Liver (tissue), 9 donors: Measurements from ENCODE around the gene KHK. TPM values are rescaled to one million over a fixed set of nuclear protein-coding genes. Genes with fewer than 3 reads are reported as not detected.

Experiments used
- DNase-seq: peaks from one replicate; pipeline ENCODE4 v3.0.0-alpha.2; 2017; ENCODE audit warnings: low spot score
- H3K27ac ChIP-seq, 2 donors: one replicate each; pipeline ENCODE4 v1.7.0; 2013; ENCODE audit warnings: inconsistent platforms in 2 of 2, low read length in 2 of 2, control low read depth in 1 of 2, low read depth in 1 of 2, mild to moderate bottlenecking in 1 of 2
- H3K27me3 ChIP-seq, 4 donors: one replicate each; pipeline versions ENCODE4 v1.6.1 to v1.7.0; 2013; ENCODE audit warnings: low read length in 3 of 4, inconsistent platforms in 1 of 4, mild to moderate bottlenecking in 1 of 4, moderate library complexity in 1 of 4; ENCODE audit not compliant: control insufficient read depth in 4 of 4, insufficient read depth in 4 of 4
- H3K36me3 ChIP-seq, 4 donors: one replicate each; pipeline versions ENCODE4 v1.6.1 to v1.7.0; 2013; ENCODE audit warnings: low read length in 3 of 4, mild to moderate bottlenecking in 3 of 4, low read depth in 1 of 4, moderate library complexity in 1 of 4; ENCODE audit not compliant: control insufficient read depth in 4 of 4, insufficient read depth in 3 of 4
- H3K4me1 ChIP-seq, 4 donors: one replicate each; pipeline versions ENCODE4 v1.6.1 to v1.7.0; 2013; ENCODE audit warnings: low read length in 3 of 4, mild to moderate bottlenecking in 3 of 4, moderate library complexity in 1 of 4; ENCODE audit not compliant: control insufficient read depth in 4 of 4, insufficient read depth in 4 of 4
- H3K4me3 ChIP-seq, 3 donors: one replicate each; pipeline versions ENCODE4 v1.6.1 to v1.7.0; 2013; ENCODE audit warnings: low read length in 3 of 3, control low read depth in 1 of 3, low read depth in 1 of 3, mild to moderate bottlenecking in 1 of 3
- H3K9ac ChIP-seq, 2 donors: one replicate each; pipeline ENCODE4 v1.7.0; 2013; ENCODE audit warnings: low read length in 2 of 2, mild to moderate bottlenecking in 2 of 2, moderate library complexity in 2 of 2, control low read depth in 1 of 2, low read depth in 1 of 2
- H3K9me3 ChIP-seq, 4 donors: one replicate each; pipeline versions ENCODE4 v1.6.1 to v1.7.0; 2013; ENCODE audit warnings: low read length in 3 of 4; ENCODE audit not compliant: control insufficient read depth in 4 of 4
- ATF3 ChIP-seq: IDR thresholded peaks from 2 replicates; pipeline ENCODE4 v1.6.1; 2016; ENCODE audit warnings: antibody characterized with exemption
- CTCF ChIP-seq: fragments of 150-350 bp; IDR thresholded peaks from 2 replicates; pipeline ENCODE4 v1.5.1; 2017; ENCODE audit warnings: improper control_type of control experiment, low read depth, low read length; ENCODE audit not compliant: missing input control
- FOXA1 ChIP-seq: IDR thresholded peaks from 2 replicates; pipeline ENCODE4 v1.6.1; 2016; ENCODE audit warnings: antibody characterized with exemption
- FOXA2 ChIP-seq: IDR thresholded peaks from 2 replicates; pipeline ENCODE4 v1.6.1; 2016; ENCODE audit warnings: antibody characterized with exemption
- HNF4A ChIP-seq, 2 donors: conservative IDR thresholded peaks; 2 replicates each; pipeline ENCODE4 v1.6.1; 2016; ENCODE audit warnings: antibody characterized with exemption in 2 of 2, mild to moderate bottlenecking in 2 of 2
- HNF4G ChIP-seq: IDR thresholded peaks from 2 replicates; pipeline ENCODE4 v1.6.1; 2016; ENCODE audit warnings: antibody characterized with exemption
- JUND ChIP-seq, 2 donors: IDR thresholded peaks; 2 replicates each; pipeline ENCODE4 v1.6.1; 2016; ENCODE audit warnings: antibody characterized with exemption in 2 of 2
- MAX ChIP-seq: IDR thresholded peaks from 2 replicates; pipeline ENCODE4 v1.6.1; 2016; ENCODE audit warnings: antibody characterized with exemption
- NR2F2 ChIP-seq: IDR thresholded peaks from 2 replicates; pipeline ENCODE4 v1.6.1; 2016; ENCODE audit warnings: antibody characterized with exemption
- RAD21 ChIP-seq, 2 donors: IDR thresholded peaks; 2 replicates each; pipeline ENCODE4 v1.6.1; 2016; ENCODE audit warnings: antibody characterized with exemption in 2 of 2, mild to moderate bottlenecking in 2 of 2
- RXRA ChIP-seq, 2 donors: IDR thresholded peaks; 2 replicates each; pipeline ENCODE4 v1.6.1; 2017 to 2018; ENCODE audit warnings: antibody characterized with exemption in 2 of 2, mild to moderate bottlenecking in 1 of 2
- SP1 ChIP-seq: IDR thresholded peaks from 2 replicates; pipeline ENCODE4 v1.6.1; 2018; ENCODE audit warnings: antibody characterized with exemption, mild to moderate bottlenecking
- TAF1 ChIP-seq: conservative IDR thresholded peaks from 2 replicates; pipeline ENCODE4 v1.6.1; 2016; ENCODE audit warnings: antibody characterized with exemption, mild to moderate bottlenecking
- YY1 ChIP-seq: IDR thresholded peaks from 2 replicates; pipeline ENCODE4 v1.6.1; 2016; ENCODE audit warnings: antibody characterized with exemption, mild to moderate bottlenecking
- WGBS: extraction: QIAGEN DNeasy Blood & Tissue Kit; methylation state at CpG from one replicate; pipeline ENCODE4 v1.1.7; 2013; 5-methylcytosine and 5-hydroxymethylcytosine counted together
- polyA plus RNA-seq, 2 donors: library from polyadenylated mRNA; stranded (reverse) in 1 of 2; unstranded in 1 of 2; fragments of 200-250 nt in 1 of 2; fragments of >200 nt in 1 of 2; fragmentation: Nextera tagmentation in 1 of 2; extraction: Ambion mirVana in 1 of 2; gene quantifications; one replicate each; pipeline versions ENCODE4 v1.2.1 to v1.2.3, GENCODE V29; 2013 to 2015
- total RNA-seq, 2 donors: library from RNA; depleted of rRNA; stranded (reverse); fragments of >200 nt; gene quantifications; one replicate each; pipeline ENCODE4 v1.2.3, GENCODE V29; 2014
- TF ChIP-seq, protein P1 (sequence below): IDR thresholded peaks from 2 replicates; pipeline ENCODE4 v1.6.1; 2016; ENCODE audit warnings: antibody characterized with exemption
- TF ChIP-seq, protein P2 (sequence below): IDR thresholded peaks from 2 replicates; pipeline ENCODE4 v1.6.1; 2016; ENCODE audit warnings: antibody characterized with exemption, mild to moderate bottlenecking
- donor health status: healthy.
- donor health status: healthy.
- donor health status: healthy.
- donor health status: healthy.
- donor health status: healthy.

Gene KHK
- total and polyA plus RNA-seq, 4 donors, result 26.1 to 462 (median 188) TPM

DNA sequence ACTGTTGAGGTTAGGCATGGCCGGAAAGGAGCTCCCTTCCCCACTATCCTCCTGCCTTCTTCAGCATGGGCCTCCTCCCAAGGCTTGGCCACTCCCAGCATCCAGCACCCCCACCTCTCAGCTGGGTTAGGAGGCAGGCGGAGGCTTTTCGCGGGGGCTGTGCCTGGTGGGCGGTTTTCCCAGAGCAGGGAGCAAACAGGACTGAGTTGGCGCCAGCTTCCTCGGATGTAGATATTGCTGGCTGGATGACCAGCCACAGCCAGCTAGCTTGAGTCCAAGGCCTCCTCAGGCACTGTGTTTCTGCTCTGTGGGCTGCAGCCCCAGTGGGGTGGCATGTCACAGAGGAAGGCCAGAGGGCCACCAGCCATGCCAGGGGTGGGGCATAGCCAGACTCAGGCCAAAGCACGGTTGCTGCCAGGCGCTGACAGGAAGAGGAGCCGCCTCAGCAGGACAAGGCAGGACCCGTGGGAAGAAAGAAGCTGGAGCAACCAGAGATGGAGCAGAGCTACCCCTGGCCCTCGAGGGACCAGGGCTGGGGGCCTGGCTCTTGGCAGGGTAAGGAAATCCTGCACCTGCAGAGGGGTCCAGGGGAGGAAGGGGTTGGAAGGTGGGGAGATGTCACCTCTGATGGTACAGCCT lies 62.3 kb downstream of the KHK start, which contains the start of gene TCF23:
Gene TCF23 (plus strand): TSS at position 204 of the 639 bp plus-strand sequence. CDS start 130 bp downstream, at position 334.
- Histone ChIP-seq H3K9me3 (no peaks in the 10 kb centered on the region), H3K27me3 (no peaks in the 10 kb centered on the region), H3K36me3 (no peaks in the 10 kb centered on the region), H3K4me1 (no peaks in the 10 kb centered on the region), H3K4me3 (no peak within 1 kb of the TSS), H3K9ac (no peak within 1 kb of the TSS), H3K27ac (no peak within 1 kb of the TSS)
- DNase-seq, result no peak
- TF ChIP-seq RXRA (IDR thresholded peaks at IDR 0.05), result no peak
- no peak for TF ChIP-seq CTCF
- TF ChIP-seq FOXA2, result no peak
- TF ChIP-seq HNF4A (conservative IDR thresholded peaks at IDR 0.05), result no peak
- TF ChIP-seq JUND (IDR thresholded peaks at IDR 0.05), result no peak
- no peak for TF ChIP-seq ATF3
- TF ChIP-seq SP1, result no peak
- TF ChIP-seq RAD21 (IDR thresholded peaks at IDR 0.05), result no peak
- no peak for TF ChIP-seq FOXA1
- no peak for TF ChIP-seq MAX
- no peak for TF ChIP-seq HNF4G
- TF ChIP-seq, protein P1, sequence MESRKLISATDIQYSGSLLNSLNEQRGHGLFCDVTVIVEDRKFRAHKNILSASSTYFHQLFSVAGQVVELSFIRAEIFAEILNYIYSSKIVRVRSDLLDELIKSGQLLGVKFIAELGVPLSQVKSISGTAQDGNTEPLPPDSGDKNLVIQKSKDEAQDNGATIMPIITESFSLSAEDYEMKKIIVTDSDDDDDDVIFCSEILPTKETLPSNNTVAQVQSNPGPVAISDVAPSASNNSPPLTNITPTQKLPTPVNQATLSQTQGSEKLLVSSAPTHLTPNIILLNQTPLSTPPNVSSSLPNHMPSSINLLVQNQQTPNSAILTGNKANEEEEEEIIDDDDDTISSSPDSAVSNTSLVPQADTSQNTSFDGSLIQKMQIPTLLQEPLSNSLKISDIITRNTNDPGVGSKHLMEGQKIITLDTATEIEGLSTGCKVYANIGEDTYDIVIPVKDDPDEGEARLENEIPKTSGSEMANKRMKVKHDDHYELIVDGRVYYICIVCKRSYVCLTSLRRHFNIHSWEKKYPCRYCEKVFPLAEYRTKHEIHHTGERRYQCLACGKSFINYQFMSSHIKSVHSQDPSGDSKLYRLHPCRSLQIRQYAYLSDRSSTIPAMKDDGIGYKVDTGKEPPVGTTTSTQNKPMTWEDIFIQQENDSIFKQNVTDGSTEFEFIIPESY, result no peak
- TF ChIP-seq TAF1, result no peak
- TF ChIP-seq, protein P2, sequence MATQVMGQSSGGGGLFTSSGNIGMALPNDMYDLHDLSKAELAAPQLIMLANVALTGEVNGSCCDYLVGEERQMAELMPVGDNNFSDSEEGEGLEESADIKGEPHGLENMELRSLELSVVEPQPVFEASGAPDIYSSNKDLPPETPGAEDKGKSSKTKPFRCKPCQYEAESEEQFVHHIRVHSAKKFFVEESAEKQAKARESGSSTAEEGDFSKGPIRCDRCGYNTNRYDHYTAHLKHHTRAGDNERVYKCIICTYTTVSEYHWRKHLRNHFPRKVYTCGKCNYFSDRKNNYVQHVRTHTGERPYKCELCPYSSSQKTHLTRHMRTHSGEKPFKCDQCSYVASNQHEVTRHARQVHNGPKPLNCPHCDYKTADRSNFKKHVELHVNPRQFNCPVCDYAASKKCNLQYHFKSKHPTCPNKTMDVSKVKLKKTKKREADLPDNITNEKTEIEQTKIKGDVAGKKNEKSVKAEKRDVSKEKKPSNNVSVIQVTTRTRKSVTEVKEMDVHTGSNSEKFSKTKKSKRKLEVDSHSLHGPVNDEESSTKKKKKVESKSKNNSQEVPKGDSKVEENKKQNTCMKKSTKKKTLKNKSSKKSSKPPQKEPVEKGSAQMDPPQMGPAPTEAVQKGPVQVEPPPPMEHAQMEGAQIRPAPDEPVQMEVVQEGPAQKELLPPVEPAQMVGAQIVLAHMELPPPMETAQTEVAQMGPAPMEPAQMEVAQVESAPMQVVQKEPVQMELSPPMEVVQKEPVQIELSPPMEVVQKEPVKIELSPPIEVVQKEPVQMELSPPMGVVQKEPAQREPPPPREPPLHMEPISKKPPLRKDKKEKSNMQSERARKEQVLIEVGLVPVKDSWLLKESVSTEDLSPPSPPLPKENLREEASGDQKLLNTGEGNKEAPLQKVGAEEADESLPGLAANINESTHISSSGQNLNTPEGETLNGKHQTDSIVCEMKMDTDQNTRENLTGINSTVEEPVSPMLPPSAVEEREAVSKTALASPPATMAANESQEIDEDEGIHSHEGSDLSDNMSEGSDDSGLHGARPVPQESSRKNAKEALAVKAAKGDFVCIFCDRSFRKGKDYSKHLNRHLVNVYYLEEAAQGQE, result no peak
- no peak for TF ChIP-seq YY1
- TF ChIP-seq NR2F2, result no peak
- 81% methylated on average over 12 of the region's 12 CpGs for WGBS
